ENCODE results near the gene UNC13D. TPM values are rescaled to one million over a fixed set of nuclear protein-coding genes. Genes with fewer than 3 reads are reported as not detected.

The UNC13D gene
- total RNA-seq, 3 donors from 2014 or later: 18.4 to 40.2 (median 23.0) TPM

DNA sequence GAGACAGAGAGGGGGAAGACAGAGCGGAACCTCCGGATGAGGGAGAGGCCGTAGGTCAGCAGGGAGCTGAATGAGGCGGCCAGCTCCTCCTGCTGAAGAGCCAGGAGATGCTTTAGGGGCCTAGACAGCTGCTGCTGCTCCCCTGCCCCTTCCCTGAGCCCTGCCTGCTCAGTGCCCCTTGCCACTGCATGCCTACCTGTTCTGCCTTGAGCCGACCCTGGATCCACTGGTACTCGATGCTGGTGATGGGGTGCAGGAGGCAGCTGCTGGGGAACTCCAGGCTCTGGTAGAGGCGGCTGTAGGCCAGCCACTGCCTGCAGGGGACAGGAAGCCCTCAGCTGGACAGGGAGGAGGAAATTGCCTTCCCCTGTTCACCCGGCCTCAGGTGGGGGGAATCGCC lies 7.6 kb downstream of the UNC13D start:
- no peak for ATAC-seq
- DNase-seq: no peak
- no peaks in the 10 kb centered on the region for H3K36me3 ChIP-seq (ENCODE audit: low read depth)
- H3K9me3 ChIP-seq: no peaks in the 10 kb centered on the region
- no peaks in the 10 kb centered on the region for H3K4me1 ChIP-seq (ENCODE audit: low read depth)
- no peak overlapping the region for H3K4me3 ChIP-seq
- intact Hi-C loops (cut with DNase I, micrococcal nuclease): no loop called here
- TF ChIP-seq, protein P1, sequence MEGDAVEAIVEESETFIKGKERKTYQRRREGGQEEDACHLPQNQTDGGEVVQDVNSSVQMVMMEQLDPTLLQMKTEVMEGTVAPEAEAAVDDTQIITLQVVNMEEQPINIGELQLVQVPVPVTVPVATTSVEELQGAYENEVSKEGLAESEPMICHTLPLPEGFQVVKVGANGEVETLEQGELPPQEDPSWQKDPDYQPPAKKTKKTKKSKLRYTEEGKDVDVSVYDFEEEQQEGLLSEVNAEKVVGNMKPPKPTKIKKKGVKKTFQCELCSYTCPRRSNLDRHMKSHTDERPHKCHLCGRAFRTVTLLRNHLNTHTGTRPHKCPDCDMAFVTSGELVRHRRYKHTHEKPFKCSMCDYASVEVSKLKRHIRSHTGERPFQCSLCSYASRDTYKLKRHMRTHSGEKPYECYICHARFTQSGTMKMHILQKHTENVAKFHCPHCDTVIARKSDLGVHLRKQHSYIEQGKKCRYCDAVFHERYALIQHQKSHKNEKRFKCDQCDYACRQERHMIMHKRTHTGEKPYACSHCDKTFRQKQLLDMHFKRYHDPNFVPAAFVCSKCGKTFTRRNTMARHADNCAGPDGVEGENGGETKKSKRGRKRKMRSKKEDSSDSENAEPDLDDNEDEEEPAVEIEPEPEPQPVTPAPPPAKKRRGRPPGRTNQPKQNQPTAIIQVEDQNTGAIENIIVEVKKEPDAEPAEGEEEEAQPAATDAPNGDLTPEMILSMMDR (IDR thresholded peaks at IDR 0.05): no peak

DNA sequence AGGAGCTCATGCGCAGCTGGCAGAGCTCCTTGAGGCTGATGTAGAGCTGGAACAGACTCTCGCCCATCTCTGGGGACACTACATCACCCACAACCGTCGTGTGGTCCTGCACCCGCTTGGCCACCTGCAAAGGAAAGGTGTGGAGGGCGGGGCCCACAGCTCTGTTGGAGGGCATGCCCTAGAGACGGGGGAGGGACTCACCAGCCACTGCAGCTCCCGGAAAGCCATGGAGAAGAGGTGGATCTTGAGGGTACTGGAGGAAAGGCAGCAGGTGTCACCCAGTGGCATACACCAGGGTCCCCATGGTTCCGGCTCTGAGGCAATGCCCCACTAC lies 8.6 kb downstream of the UNC13D start:
- intact Hi-C loops (cut with DNase I, micrococcal nuclease): no loop called here
- Histone ChIP-seq H3K36me3 (ENCODE audit: low read depth) (no peaks in the 10 kb centered on the region), H3K9me3 (no peaks in the 10 kb centered on the region), H3K4me3 (no peak overlapping the region), H3K4me1 (ENCODE audit: low read depth) (peaks cover 3% of the 10 kb centered on the region)
- TF ChIP-seq, protein P1 (IDR thresholded peaks at IDR 0.05): no peak
- DNase-seq: no peak
- ATAC-seq: no peak

DNA sequence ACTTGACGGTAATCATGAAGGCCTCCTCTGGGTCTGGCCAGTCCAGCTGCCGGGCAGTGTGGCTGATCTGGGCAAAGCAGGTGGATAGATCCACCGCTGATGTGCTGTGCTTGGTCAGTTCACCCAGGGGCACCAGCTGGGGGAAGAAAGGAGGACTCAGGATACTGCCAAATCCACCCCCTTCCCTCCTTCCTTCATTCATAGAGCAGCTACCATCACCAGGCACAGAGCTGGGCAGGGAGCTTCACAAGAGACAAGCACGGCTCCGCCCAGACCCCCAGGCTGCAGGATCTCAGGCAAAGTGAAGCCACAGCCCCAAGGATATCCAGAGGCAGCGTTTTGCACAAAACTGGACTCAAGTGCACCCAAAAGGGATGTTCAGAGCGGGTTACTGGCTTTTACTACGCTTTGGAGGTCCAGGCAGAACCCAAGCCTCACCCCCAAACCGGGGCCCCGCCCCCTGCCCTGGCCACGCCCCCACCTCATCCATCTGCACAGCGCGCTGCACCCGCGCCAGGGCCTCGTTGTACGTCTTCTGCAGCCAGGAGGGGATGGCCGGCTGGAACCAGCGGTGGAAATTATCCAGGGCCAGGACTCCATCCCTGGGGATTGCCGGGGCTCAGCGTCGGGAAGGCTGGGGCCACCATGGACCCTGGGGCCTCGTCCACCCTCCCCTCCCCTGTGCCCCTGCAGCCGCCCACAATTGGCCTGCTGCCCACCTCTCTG lies 9.1 kb downstream of the UNC13D start:
- intact Hi-C loops (cut with DNase I, micrococcal nuclease): no loop called here
- no peaks in the 10 kb centered on the region for H3K36me3 ChIP-seq (ENCODE audit: low read depth)
- H3K4me1 ChIP-seq (ENCODE audit: low read depth): peaks cover 4% of the 10 kb centered on the region
- H3K9me3 ChIP-seq: no peaks in the 10 kb centered on the region
- H3K4me3 ChIP-seq: no peak overlapping the region
- ATAC-seq: no peak
- TF ChIP-seq, protein P1 (IDR thresholded peaks at IDR 0.05): no peak
- no peak for DNase-seq

DNA sequence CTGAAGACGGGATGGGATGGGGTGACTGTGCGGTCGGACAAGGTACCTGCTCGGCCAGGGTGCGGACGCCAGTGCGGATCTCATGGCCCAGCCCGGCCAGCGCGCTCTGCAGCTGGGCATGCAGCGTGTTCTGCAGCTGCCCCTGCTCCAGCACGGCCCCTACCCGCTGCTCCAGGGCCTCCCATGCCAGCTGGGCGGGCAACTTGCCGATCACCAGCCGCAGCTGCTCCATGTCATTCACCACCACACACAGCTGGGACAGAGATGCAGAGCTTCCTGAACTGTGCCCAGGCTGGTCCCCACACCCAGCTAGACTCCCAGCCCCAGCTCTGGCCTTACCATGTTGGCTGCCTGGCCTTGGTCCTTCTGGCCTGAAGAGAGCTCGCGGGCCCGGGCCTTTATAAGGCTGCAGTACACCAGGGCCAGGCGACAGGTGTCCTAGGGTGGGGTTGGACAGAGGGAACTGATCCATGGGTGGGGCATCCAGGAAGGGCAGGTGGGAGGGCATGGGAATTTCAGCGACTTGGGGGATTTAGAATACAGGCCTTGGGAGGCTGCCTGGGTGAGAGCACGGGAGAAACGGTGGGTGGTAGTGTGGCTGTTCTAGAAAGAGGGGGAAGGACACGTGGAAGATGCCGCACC lies 9.8 kb downstream of the UNC13D start:
- Histone ChIP-seq H3K36me3 (ENCODE audit: low read depth) (no peaks in the 10 kb centered on the region), H3K4me1 (ENCODE audit: low read depth) (peaks cover 4% of the 10 kb centered on the region), H3K9me3 (no peaks in the 10 kb centered on the region), H3K4me3 (no peak overlapping the region)
- DNase-seq (no peak), ATAC-seq (no peak)
- TF ChIP-seq, protein P1 (IDR thresholded peaks at IDR 0.05): no peak
- intact Hi-C loops (cut with DNase I, micrococcal nuclease): no loop called here

DNA sequence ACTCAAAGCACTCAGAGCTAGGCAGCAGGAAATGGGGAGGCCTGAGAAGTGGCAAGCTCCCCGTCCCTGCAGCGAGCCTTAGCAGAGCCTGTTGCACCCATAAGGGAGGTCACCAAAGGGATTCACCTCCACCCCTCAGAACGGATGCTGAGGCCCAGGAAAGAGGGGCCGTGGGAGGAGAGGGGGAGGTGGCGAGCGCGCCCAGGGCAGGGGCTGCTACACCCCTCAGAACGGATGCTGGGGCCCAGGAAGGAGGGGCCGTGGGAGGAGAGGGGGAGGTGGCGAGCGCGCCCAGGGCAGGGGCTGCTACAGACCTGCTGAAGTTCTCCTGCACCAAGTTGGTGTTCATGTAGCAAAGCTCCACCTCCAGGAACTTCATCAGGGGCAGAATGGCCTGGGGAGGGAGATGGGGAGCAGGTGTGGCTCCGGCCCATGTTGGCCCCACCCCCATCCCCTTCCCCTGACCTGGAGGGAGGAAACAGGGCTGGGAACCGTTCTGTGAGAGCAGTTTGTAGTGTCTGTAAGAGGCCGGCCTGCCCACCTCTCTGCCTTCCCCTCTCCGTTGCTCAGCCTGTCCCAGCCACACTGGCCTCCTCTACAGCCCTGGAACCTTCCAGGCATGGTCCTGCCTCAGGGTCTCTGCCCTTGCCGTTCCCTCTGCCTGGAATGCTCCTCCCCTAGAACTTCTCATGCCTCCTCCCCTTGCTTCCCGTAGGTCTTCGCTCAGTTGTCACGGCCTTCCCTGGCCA lies 11.4 kb downstream of the UNC13D start:
- H3K4me1 ChIP-seq (ENCODE audit: low read depth): peaks cover 5% of the 10 kb centered on the region
- H3K4me3 ChIP-seq: no peak overlapping the region
- TF ChIP-seq, protein P1 (IDR thresholded peaks at IDR 0.05): no peak
- peak; percentile 11 for ATAC-seq
- no peaks in the 10 kb centered on the region for H3K9me3 ChIP-seq
- DNase-seq: peak in 1 of 3 donors; percentile 60
- H3K36me3 ChIP-seq (ENCODE audit: low read depth): no peaks in the 10 kb centered on the region
- intact Hi-C loops (cut with DNase I, micrococcal nuclease): no loop called here

All from mucosa of descending colon (tissue), 3 donors.